ENCODE results near the gene PHAF1.

- TF ChIP-seq POLR2A (IDR thresholded peaks at IDR 0.05) (no peak), CTCF (IDR thresholded peaks at IDR 0.05) (no peak)
Measured at GRCh38 chr16:67197704-67198103, 88.0 kb downstream of the PHAF1 start.

Data from thyroid gland (tissue), 4 donors.